ENCODE results near the gene HMGN3. TPM values are rescaled to one million over a fixed set of nuclear protein-coding genes. Genes with fewer than 3 reads are reported as not detected.

HMGN3 gene
- total RNA-seq, 2 donors from 2014 or later = 33.3 to 61.1 TPM

Other genes with a start within 250 kb of the HMGN3 start
- 10 to 100 TPM; 25.5 to 27.4 TPM for gene PHIP, start 156.4 kb downstream of the HMGN3 start, total RNA-seq

Measured in posterior vena cava (tissue), 2 donors.